Measurements from ENCODE around the gene NTRK3.
"Not testable (repeated sequence)": the region's sequence is repeated elsewhere in the genome, so short reads cannot be mapped to it uniquely, and the experiment has no call there.

Gene NTRK3

DNA sequence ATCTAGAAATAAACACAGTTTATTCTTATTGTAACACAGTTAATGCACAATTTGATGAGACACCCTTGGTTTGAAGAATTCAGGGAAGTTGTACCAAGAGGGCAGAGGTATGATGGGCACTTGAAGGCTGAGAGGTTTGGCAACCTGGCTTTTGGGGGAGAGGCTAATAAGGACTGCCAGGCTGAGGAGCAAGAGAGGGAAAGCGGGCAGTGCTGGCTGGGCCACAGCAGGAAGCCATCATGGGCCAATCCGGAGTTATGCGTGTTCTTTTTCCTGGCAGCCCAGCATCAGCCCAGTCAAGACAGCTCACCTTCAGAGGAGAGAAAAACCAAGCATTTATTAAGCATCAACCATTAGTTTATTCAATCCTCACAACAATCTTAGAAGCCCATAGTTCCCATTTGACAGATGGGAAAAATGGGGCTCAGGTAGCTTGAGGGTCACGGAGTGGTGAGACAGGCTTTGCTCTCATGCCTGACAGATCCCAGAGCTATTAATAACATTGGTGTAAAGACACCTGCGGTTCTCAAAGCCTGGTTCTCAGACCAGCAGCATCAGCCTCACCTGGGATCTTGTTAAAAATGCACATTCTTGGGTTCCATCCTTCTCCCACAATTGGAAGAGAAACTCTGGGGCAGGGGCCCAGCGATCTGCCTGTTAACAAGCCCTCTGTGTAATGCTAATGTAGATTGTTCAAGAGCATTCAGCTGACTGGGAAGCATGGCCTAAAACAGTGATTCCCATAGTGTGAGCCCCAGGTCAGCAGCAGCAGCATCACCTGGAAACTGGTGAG lies 183.7 kb downstream of the NTRK3 start:
- no peak for DNase-seq (ENCODE audit: low read depth)

DNA sequence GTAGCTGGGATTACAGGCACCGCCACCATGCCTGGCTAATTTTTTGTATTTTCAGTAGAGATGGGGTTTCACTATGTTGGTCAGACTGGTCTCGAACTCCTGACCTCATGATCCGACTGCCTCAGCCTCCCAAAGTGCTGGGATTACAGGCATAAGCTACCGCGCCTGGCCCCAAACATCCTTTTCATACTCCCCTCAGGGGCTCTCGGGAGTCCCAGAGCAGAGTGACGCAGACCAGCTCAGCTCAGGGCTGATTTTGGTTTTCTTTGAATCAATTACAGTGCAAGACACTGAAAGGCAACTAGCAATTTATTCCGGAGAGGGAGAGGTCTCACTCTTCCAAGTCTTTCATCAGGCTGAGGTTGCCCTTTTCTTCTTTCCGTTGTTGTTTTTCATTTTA lies 184.4 kb downstream of the NTRK3 start:
- DNase-seq (ENCODE audit: low read depth) = not testable (repeated sequence)

DNA sequence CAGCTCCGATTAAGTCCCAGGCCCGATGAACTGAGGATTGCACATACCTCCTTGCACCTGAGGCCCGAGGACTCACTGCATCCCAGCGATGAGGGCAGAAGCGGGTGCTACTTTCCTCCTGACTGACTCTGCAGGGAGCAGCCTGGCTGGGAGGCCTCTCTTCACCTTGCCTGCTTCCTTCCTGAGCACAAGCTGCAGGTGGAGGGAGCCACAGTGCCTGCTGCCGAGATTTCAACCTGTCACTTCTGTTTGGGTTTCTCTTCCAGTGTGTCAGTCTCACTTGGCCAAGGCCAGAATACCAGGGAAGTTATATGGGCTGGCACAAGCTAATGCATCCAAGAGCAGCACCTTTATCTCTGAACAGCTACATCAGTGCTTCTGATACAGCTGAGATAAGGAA lies 185.4 kb downstream of the NTRK3 start:
- DNase-seq (ENCODE audit: low read depth) = no peak

DNA sequence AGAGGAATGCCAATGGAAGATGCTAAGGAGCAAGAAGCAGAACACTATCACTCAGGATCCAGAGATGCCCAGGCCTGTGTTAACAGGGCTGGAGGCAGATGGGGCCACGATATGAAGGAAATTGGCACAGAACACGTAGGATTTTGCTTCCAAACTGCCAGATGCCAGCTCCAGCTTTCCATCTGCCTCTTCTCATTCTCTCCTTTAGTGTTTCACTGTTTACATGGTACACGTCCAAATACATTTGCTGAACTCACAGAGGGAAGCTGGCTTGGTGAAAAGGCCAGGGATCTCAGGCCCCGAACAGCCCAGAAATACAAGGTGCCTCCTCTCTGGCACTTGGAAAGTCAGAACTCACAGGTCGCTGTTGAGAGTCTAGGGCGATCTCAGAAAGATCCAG lies 187.0 kb downstream of the NTRK3 start:
- no peak for DNase-seq (ENCODE audit: low read depth)

DNA sequence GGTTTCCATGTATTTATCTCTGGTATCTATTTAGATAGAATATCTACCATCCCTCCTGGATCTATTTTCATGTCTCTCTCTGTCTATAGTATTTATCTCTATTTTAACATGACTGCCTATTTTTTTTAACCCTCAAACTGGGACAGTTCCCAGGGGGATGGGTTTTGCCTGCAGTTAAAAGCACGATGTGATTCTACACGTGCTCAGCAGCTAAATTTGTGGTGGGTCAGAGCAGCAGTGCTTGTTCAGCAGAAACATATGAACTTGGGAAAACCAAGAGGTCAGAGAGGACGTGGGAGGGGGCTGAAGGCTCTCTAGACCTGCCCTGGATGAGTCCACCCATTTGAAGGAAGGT lies 189.2 kb downstream of the NTRK3 start:
- DNase-seq (ENCODE audit: low read depth) = no peak

DNA sequence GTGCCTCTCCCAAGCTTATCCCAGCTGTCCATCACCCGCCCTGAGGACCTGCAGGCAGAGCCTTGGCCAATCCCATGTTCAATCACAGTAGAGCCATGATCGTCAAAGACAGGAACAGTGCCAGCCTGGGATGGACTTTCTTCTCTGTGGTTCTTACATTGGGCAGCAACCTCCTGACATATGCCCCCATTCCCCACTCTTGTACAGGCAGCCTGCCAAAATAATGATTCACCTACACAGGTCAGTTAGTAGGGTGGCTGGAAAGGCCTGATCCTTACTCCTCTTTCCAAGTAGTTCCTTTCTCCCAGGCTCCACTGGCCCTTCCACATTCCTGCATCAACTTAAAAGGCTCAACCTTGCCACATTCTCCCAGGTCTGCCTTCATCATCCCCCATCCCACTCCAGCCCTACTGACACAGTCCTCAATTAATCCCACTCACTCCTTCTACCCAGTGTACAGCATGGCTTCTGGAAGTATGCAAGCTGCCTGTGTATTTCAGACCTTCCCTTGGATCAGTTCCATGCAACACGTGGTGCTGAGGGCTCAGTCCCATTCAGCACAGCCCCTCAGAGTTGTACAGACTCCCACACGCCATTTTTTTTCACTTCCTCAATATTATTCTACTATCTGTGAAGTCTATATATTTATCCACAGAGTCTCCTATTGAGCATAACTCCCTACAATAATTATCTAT lies 189.8 kb downstream of the NTRK3 start:
- no peak for DNase-seq (ENCODE audit: low read depth)

DNA sequence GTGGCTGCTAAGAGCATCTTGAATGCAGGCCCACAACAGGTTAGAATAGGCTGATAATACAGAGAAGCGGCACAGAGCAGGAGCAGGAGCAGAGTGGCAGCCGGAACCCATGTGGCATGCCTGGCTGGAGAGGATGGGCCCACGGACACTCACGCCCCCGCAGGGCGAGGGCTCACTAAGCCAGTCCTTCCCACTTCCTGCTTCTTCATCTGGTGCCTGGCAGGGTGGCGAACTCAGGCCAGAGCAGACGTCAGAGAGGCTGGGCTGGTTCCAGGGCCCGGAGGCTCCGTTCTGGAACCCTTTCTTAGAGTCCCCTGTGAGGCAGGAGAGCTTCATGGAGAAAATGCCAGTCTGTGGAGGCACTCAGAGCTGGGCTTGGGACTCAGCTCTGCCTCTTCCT lies 195.1 kb downstream of the NTRK3 start:
- DNase-seq (ENCODE audit: low read depth) = no peak

DNA sequence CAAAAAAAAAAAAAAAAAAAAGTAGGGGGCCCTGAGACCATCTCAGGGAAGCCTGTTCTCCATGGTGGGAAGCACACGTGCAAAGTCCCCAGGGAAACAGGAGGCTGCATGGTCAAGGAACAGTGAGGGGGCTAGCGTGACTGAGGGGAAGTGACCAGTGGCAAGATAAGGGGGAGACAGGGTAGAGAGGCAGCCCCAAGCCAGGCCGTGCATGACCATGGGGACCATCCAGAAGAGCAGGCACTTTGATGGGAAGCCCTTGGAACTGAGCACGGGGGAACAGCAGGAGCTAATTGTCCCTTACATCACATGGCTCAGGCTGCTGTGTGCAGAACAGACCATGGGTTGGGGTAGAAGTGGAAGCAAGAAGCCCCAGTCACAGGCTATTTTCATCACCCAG lies 196.2 kb downstream of the NTRK3 start:
- no peak for DNase-seq (ENCODE audit: low read depth)

DNA sequence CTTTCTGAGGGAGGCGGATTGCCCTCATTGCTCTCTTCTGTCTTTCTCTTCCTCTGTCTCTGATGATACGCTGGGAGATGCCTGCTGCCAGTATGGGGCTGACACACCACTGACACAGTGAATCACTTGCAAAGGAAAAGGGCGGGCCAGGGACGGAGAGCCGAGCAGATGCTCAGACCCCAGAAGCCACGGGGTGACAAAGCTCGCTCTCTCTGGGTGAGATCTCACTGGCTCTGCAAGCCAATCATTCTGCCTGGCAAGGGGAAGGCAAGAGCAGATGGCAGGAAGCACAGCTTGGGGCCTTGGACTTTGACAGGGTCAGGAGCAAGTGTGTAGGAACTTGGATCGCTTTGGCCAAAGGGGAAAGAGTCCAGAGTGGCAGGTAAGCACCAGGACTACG lies 198.7 kb downstream of the NTRK3 start:
- DNase-seq (ENCODE audit: low read depth) = no peak

DNA sequence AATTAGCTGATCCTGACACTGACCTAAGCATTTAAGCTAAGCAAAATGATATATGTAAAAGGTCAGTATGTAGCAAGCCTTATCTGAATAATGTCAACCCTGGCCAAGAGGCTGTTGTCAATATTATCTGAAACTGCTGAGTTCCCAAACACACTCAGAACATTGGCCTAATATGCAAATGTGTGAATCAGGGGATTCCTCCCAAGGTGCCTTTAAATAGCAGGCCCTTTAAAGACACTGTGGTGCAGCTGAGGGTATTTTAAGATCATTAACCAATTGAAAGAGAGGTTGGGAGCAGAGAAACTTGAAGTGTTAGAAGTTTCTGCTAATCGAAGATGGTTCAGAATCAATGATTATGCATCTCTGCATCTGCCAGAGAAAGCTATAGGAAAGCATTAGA lies 207.0 kb downstream of the NTRK3 start:
- DNase-seq (ENCODE audit: low read depth) = no peak

DNA sequence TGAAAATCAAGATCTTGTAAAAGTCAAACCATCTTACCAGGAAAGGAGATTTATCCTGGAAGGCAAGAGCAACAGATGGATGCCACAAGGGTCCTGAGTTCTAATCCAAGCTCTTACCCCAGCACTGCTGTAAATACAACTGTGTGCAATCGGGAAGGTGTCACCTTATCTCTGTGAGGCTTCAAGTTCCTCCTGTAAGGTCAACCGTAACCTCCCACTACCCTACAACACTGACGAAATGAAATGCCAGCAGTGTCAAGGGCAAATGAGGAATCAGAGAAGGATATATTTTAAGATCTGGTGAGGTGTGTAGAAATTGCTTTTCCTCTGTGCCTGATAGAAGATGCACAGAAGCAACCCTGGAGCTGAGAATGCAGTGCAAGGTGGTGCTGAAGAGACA lies 207.8 kb downstream of the NTRK3 start:
- no peak for DNase-seq (ENCODE audit: low read depth)

DNA sequence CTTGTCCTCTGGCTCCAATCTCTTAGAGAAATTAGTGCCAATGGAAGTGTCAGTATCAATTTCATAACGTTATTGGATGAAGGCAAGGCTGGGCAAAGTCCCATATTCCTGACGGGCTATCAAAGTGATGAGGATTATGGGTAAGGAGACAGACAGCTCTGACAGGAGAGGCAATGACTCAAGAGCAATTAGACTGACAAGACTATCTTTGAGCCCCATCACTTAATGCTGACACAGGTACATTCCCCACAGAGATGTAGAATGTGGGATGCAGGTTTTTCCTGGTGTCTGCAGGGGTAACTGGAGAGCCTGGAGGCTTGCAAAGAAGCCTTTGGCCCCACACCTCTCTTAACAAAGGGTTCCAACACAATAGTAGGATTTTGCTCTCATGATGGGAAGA lies 208.3 kb downstream of the NTRK3 start:
- DNase-seq (ENCODE audit: low read depth) = no peak

DNA sequence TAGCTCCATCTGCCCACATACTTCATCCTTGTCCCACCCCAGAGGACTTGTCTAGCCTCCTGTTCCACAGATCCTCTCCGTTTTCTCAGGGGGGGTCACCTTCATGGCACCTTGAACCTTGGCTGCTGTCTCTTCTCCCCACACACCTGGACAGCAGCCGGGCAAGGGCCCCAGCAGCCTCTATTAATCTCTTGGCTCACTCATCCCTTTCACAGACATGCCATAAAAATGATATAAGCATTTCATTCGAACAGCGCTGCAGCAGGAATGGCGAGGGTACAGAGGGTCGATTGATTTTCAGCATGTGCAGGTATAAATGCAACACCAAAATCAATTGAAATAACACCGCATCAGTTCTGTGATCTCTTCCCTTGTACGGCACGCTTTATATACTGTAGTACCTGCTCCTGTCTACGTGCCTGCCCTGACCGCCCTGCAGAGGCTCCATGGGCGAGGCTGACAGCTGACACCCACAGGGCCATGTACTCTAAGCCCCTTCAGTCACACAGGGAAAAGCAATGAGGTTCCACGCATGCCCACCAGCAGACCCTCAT lies 209.9 kb downstream of the NTRK3 start:
- DNase-seq (ENCODE audit: low read depth) = no peak

DNA sequence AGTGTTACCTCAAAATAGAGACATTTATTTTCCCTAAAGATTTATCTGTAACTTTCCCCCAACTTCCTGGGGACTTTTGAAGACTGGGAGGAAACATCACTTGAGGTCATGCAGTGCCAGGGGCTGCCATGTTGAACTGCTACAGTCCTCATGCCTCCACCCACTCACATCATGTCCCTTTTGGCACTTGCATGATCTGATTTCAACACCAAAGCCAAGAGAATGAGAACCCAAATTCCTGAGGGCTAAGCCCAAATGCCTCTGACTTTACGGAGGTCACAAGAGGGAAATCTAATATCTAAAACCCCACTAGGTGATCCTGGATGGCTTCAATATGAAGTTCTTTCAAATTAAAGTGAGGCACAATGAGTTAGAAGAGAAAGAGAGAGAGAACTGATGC lies 213.1 kb downstream of the NTRK3 start:
- DNase-seq (ENCODE audit: low read depth) = no peak

DNA sequence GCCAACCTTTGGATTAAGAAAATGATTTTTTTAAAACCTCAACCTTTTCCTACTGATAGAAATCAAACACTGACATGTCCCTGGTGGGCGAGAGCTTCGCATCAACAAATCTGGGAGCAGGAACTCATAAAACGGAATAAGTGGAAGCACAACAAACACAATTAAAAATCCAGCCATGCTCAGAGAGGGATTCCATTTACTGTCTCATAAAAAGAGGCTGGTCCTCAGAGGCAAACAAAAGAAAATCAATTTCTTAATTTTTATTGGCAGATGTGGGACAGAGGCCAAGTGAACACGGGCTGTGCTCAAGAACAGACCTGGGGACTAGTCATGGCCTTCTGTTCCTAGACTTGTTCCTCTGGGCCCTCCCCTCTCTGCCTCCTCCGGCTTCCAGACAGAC lies 214.5 kb downstream of the NTRK3 start:
- DNase-seq (ENCODE audit: low read depth) = no peak

DNA sequence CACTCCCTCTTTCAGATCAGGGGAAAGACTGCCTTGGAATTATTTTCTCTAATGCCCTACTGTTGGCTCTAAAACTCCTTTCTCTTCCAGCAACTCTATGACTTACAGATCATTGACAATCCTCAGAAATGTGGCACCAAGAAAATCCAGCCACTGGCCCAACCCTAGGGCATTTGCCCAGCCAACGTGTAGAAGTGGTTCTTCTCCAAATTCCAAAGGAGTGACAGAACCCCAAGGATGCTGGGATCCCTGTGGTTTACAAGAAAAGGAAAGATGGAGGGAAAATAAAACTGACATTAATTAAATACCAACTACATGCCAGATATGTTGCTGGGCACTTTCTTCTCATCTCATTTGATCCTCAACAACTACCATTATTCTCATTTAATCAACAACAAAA lies 216.0 kb downstream of the NTRK3 start:
- no peak for DNase-seq (ENCODE audit: low read depth)

DNA sequence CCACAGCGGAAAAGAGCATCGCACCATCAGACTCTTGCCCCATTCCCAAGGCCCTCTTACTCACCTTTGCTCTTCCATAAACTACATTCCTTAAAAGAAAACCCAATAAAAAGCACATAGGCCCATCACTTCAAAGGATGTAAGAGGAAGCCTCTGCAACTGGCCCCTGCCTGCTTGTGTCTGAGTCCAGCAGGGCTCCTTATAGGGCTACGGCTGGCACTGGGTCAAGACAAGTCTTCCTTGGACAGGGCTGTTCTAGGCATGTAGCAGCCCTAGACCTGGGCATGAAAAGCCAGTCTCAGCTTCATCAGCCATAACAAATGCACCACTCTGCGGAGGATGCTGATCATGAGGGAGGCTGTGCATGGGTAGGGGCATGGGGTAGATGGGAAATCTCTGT lies 218.3 kb downstream of the NTRK3 start:
- DNase-seq (ENCODE audit: low read depth) = no peak

DNA sequence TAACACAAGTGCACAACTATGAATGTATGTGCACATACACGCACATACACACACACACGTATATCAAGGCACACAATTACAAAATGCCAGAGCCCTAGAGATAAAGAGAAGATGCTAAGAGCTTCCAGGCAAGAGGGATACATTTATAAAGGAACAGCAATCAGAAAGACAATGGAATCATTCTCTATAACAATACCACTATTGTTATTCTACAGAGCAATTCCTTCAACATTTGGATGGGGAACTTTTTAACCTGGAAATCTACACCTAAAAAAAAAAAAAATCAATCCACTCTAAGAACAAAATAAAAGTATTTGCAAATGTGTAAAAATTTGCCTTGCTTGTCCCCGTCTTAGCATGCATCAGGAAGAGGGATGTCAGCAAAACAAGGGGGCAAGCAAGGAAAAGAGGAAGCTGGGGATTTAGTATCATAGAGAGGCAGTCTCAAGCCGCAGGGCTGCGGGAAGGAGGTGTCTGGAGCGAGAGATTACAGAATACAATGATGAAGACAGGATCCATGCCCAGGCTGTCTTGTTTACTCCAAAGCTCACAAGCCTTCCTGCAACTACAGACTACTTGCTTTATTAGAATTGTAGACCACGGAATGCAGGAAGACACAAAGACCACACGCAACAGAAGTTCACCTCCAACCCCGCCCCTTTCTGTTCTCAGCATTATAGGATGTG lies 220.2 kb downstream of the NTRK3 start:
- DNase-seq (ENCODE audit: low read depth) = no peak

DNA sequence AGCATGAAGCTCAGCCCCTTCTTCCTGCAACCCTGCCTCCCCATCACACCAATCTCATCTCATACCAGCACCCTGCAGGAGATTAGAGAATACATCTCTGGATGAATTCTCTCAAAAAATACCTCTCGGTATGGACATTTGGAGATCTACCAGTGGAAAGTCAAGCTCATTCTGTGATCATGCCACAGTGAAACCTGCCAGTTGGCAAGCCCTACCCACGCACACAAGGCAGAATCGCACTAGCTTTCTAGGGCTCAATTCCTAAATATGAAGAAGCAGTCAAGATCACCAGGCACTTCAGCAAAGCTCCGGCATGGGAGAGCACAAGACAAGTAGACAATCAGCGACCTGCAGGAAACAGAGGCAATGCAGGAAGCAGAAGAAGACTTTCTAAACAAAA lies 221.2 kb downstream of the NTRK3 start:
- DNase-seq (ENCODE audit: low read depth) = no peak

DNA sequence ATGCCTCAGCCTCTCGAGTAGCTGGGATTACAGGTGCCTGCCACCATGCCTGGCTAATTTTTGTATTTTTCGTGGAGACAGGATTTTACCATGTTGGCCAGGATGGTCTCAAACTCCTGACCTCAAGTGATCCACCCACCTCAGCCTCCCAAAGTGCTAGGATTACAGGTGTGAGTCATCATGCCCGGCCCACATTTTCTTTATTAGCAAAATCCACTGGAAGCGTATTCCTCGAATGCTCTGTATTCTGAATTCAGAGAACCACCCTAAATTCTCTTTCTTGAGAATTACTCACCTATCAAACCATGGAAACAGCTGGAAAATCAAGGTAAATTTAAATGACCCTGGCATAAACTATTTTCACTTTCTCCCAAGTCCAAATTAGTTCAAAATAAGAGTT lies 223.1 kb downstream of the NTRK3 start:
- not testable (repeated sequence) for DNase-seq (ENCODE audit: low read depth)

DNA sequence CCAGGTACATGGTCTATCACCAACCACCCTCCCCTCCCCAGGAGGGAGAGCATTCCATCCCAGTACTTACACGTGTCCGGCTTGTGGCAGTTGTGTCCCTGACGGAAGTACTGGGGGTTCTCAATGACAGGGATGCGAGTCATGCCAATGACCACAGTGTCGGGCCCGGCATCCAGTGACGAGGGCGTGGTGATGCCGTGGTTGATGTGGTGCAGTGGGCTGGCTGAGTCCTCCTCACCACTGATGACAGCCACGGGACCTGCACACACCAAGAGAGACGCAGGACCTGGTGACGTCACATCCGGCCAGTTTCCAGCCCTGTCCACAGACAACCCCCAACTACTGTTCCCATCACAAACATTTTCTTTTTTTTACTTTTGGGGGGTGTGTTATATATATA lies 223.8 kb downstream of the NTRK3 start:
- peak; percentile 9 for DNase-seq (ENCODE audit: low read depth)

DNA sequence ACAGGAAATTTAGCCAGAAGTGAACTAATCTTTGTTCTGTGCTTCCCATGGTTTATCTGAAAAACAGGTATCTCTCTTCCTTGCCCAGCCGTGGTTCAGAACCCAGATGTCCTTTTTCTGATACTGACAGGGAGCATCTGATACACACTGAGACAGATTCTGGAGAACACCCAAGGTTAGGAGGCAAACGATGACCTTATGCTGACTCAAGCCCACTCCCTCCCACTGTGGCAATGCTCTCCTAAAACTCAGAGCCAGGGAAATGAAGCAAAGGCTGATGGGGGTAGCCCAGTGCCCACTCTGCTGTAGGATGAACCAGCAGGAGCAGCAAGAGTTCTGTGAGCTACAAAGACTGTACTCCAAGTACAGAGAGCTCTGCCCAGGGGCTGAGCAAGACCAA lies 225.1 kb downstream of the NTRK3 start:
- DNase-seq (ENCODE audit: low read depth) = no peak

DNA sequence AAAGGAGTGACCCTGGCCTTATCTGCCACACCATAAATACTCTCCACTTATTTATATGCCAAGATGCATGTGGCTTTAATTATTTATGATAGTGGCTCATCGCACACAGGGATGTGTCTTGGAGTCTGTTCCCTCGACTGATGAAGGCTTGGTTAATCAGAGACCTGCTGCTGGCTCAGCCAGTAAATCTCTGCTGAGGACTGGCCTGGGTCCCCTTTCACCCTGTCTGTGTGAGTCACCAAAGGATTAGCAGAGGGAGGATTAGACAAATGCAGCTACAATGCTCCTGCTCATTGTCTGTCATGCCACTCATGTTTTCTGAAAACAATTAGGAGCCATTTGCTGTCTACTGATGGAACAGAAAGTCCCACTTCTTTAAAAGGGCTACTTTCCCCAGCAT lies 226.8 kb downstream of the NTRK3 start:
- no peak for DNase-seq (ENCODE audit: low read depth)

Measured in EH (cell line).